Measurements from ENCODE around the gene EPB41L5.
A peak's percentile ranks its signal among the peaks of the same experiment; 100 is the strongest.

EPB41L5 gene

DNA sequence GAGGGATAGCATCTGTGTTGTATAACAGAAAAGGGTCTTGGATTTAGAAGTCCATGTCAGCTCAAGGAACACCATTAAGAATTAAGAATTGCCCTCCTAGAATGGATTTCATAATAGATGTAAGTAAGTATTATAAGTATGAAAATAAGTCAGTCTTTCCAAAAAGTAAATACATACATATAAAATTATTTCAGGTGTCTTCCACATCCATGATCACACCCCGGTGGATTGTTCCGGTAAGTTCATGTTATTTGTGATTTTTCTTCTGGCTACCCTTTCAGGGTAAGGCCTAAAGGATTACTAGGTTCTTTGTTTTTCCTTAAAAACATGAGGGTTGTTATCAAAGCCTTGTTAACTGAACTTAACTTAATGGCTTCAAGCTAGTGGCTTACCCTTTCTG, 154.4 kb downstream of the EPB41L5 start:
- TF ChIP-seq, protein P1, sequence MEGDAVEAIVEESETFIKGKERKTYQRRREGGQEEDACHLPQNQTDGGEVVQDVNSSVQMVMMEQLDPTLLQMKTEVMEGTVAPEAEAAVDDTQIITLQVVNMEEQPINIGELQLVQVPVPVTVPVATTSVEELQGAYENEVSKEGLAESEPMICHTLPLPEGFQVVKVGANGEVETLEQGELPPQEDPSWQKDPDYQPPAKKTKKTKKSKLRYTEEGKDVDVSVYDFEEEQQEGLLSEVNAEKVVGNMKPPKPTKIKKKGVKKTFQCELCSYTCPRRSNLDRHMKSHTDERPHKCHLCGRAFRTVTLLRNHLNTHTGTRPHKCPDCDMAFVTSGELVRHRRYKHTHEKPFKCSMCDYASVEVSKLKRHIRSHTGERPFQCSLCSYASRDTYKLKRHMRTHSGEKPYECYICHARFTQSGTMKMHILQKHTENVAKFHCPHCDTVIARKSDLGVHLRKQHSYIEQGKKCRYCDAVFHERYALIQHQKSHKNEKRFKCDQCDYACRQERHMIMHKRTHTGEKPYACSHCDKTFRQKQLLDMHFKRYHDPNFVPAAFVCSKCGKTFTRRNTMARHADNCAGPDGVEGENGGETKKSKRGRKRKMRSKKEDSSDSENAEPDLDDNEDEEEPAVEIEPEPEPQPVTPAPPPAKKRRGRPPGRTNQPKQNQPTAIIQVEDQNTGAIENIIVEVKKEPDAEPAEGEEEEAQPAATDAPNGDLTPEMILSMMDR (IDR thresholded peaks at IDR 0.05), result no peak
- no peak for TF ChIP-seq ZFX (IDR thresholded peaks at IDR 0.05; ENCODE audit: borderline replicate concordance)
- no peak overlapping the region for H3K27ac ChIP-seq

DNA sequence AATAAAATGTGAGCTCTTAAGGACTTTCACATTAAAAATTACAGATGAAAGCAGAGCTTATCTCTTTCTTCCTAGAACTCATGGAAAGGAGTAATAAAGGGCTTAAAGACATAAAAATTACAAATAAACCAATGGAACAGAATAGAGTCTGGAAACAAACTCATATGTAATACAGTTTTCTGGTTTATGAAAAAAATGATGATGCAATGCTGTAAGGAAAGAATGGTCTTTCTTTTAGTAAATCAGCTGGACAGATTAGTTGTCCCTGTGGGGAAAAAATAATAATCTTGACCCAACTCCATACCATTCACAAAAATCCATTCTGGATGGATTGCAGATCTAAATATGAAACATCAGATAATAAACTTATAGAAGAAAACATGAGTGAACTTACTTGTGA, 156.1 kb downstream of the EPB41L5 start:
- no peak overlapping the region for H3K27ac ChIP-seq
- no peak for TF ChIP-seq ZFX (IDR thresholded peaks at IDR 0.05; ENCODE audit: borderline replicate concordance)
- TF ChIP-seq, protein P1 (IDR thresholded peaks at IDR 0.05), result no peak

DNA sequence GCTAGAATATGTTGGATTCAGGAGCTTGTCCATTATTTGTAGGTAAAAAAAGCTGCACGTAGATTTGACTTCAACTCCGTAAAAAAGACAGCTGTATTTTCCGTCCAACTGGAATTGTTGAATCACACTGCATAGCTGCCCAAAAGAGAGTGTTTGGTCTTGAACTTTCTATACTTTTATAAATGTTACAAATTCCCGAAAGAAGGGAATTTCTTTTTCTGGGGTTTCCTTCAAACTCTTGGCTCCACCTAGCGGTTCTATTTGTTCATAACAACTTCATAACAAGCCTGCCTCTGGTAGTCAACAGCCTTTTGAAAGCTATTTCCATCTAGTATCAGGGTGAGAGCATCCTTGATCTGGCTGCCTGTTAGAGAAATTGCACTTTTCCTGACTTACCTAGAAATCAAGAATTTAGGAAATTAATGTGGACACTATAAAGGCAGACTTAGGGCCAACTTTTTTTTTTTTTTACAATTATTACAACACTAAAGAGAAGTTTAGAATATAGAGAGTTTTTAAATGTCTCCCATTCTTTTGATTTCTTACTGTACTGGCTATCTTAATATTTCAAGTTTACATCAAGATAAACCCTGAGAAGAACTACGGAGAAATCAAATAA, 162.2 kb downstream of the EPB41L5 start:
- H3K27ac ChIP-seq, result no peak overlapping the region
- no peak for TF ChIP-seq ZFX (IDR thresholded peaks at IDR 0.05; ENCODE audit: borderline replicate concordance)
- TF ChIP-seq, protein P1 (IDR thresholded peaks at IDR 0.05), result peak; percentile 64

DNA sequence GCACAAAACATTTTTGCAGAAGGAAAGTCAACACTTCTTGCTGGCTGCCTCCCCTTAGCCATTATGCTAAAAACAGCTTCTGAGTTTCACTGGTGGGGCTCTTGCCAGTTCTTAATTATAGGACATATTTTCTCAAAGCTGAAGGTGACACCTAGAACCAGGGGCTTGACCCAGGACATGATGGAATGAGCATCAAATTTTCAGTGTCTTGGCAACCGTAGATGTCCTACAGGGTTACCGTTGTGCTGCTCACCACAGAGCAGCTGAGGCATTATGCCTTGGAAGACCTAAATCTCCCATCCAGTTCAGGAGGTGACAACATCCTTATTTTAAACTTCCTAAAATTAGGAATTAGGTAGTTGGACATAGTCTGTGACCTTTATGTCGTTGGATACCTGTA, 163.6 kb downstream of the EPB41L5 start:
- TF ChIP-seq, protein P1 (IDR thresholded peaks at IDR 0.05), result no peak
- no peak overlapping the region for H3K27ac ChIP-seq

DNA sequence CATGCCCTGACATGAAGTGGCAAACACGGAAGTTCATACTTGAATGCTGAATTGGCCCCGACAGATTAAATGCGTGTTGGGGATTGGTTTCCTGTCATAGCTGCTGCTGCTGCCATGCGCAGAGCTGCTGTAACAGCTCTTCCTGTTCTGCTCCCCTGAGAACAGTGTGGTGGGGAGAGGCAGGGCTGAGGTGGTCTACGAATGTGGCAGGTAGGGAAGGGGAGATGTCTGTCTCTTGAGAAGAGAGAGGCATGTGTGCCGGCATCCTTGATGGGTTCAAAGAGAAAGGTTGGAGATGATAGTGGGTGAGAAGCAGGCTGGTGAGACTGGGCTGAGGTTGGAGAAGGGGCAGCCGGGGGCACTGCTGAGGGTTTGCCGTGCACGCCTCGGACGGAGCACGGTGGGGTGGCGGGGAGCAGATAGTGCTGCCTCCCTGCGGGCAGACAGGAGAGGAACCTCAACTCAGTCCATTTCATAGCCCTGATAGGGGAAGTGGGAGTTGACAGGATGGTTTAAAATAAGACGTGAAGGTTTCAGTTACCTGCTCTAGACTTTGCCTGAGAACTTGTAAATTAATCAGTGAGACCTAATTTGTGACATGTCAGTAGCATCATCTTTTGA, 164.2 kb downstream of the EPB41L5 start:
- TF ChIP-seq, protein P1 (IDR thresholded peaks at IDR 0.05), result no peak
- no peak for TF ChIP-seq ZFX (IDR thresholded peaks at IDR 0.05; ENCODE audit: borderline replicate concordance)
- no peak overlapping the region for H3K27ac ChIP-seq

DNA sequence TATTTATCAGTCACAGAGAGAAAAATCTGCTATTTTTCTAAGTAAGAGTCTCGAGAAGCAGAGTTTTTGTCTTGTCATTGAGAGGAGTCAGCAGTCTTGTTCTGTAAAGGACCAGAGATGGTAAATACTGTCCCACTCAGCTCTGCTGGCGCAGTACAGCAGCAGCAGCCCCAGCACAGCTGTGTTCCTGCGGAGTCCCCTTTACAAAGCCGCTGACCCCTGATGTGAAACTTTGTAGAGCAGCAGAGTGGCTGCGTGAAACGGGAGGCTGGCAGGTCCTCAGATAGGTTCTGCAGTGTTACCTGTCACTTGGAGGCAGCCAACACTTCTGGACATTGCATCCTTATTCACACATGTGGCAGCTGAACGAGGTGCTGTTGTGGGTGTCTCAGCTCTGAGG, 165.1 kb downstream of the EPB41L5 start:
- no peak overlapping the region for H3K27ac ChIP-seq
- TF ChIP-seq, protein P1 (IDR thresholded peaks at IDR 0.05), result no peak
- TF ChIP-seq ZFX (IDR thresholded peaks at IDR 0.05; ENCODE audit: borderline replicate concordance), result no peak

DNA sequence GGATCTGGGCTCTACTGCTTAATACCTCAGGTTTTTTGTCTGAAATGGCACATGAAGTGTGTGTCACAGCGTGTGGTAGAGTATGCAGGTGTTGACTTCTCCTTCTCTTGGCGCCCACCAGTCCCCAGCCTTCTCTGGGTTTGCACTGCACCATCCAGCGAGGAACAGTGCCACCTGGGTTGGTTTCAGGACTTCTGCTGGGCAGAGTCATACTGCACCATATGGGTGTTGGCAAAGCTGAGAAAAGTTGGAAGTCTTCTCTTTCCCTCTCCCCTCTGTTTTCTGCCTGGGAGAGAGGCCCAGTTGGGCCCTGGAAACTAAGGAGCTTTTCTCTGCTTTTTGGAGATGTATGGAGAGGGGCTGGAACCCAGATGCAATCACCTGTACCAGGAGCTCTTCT, 166.5 kb downstream of the EPB41L5 start:
- no peak overlapping the region for H3K27ac ChIP-seq
- TF ChIP-seq ZFX (IDR thresholded peaks at IDR 0.05; ENCODE audit: borderline replicate concordance), result no peak
- TF ChIP-seq, protein P1 (IDR thresholded peaks at IDR 0.05), result no peak

Measured in 22Rv1 (cell line).